K562 (cell line): ENCODE measurements around the gene RAP2C. TPM values are rescaled to one million over a fixed set of nuclear protein-coding genes. Genes with fewer than 3 reads are reported as not detected.

Source experiments
- ATAC-seq: fragments of 200-7000 bp; cut with Tn5 transposase; 3 replicates; pipeline ENCODE4 v1.9.1; 2020; ENCODE audit warnings: moderate library complexity
- BruUV-seq: library from RNA; stranded (reverse); fragments of 400-500 nt; replicated peaks from 2 replicates; lab custom pipeline; 2021; lab: Mats Ljungman, UMichigan
- CTCF ChIA-PET: fragments of 300-600 bp; formaldehyde crosslinking; extraction: SDS; loops from one replicate; lab custom pipeline; 2021; ENCODE audit warnings: low intra/inter-chr PET ratio; lab: Yijun Ruan, JAX
- POLR2A ChIA-PET: fragments of 300-600, 350-650 bp; sonication (Branson Sonifier 250); formaldehyde crosslinking; extraction: SDS; loops from one replicate; lab custom pipeline; 2021; ENCODE audit warnings: antibody characterized with exemption, inconsistent platforms; lab: Yijun Ruan, JAX
- DNase-seq, 4 experiments: peaks; one replicate each; pipeline versions ENCODE4 v3.0.0 to v3.0.0-alpha.2; 2011 to 2018; ENCODE audit warnings: low spot score in 3 of 4, mixed read lengths in 3 of 4; ENCODE audit errors: extremely low read depth in 1 of 4
- FAIRE-seq: peaks from 2 replicates; lab custom pipeline; 2011; peaks lifted over from hg19 to GRCh38; lab: Jason Lieb, UNC
- H2AFZ ChIP-seq: 2 replicates; pipeline ENCODE4 v1.6.0; 2011; ENCODE audit warnings: low read depth, low read length, control low read depth, inconsistent platforms
- H3K27ac ChIP-seq: fragments of 200-600 bp; 3 replicates; pipeline ENCODE4 v1.8.0; 2011; ENCODE audit warnings: low read depth, mild to moderate bottlenecking, control low read depth, inconsistent platforms, low read length, moderate library complexity, mixed read lengths; ENCODE audit errors: extremely low read depth
- H3K27me3 ChIP-seq, 2 experiments: fragments of 300-600 bp in 1 of 2; 2 replicates in 1 of 2; 3 replicates in 1 of 2; pipeline versions ENCODE4 v1.6.0 to v1.8.0; 2011; ENCODE audit warnings: inconsistent platforms in 2 of 2, low read length in 2 of 2, mild to moderate bottlenecking in 1 of 2, mixed read lengths in 1 of 2, moderate library complexity in 1 of 2; ENCODE audit not compliant: control insufficient read depth in 2 of 2, insufficient read depth in 2 of 2
- H3K36me3 ChIP-seq: fragments of 300-600 bp; 3 replicates; pipeline ENCODE4 v1.8.0; 2011; ENCODE audit warnings: mild to moderate bottlenecking, low read length, inconsistent platforms; ENCODE audit not compliant: control insufficient read depth, insufficient read depth
- H3K4me1 ChIP-seq, 2 experiments: fragments of 200-600 bp in 1 of 2; replicated peaks in 1 of 2; 2 replicates in 1 of 2; 3 replicates in 1 of 2; pipeline versions ENCODE4 v1.5.1 to v1.8.0; 2011; ENCODE audit warnings: inconsistent platforms in 2 of 2, low read length in 2 of 2, mild to moderate bottlenecking in 1 of 2, mixed read lengths in 1 of 2, moderate library complexity in 1 of 2; ENCODE audit not compliant: control insufficient read depth in 2 of 2, insufficient read depth in 2 of 2
- H3K4me2 ChIP-seq: 2 replicates; pipeline ENCODE4 v1.6.1; 2011; ENCODE audit warnings: low read length, control low read depth, inconsistent platforms, mixed read lengths; ENCODE audit not compliant: insufficient read depth
- H3K4me3 ChIP-seq: fragments of 200-600 bp; sonication (generic), shearing (Covaris generic); 2 replicates; pipeline ENCODE4 v1.5.1; 2016; ENCODE audit warnings: control low read depth, inconsistent platforms
- H3K79me2 ChIP-seq: fragments of 200-600 bp; 3 replicates; pipeline ENCODE4 v1.8.0; 2011; ENCODE audit warnings: low read length, inconsistent platforms; ENCODE audit not compliant: control insufficient read depth, insufficient read depth
- H3K9ac ChIP-seq, 2 experiments: 2 replicates each; pipeline versions ENCODE4 v1.6.0 to v1.6.1; 2011; ENCODE audit warnings: low read depth in 2 of 2, low read length in 2 of 2, control low read depth in 1 of 2, inconsistent platforms in 1 of 2, mild to moderate bottlenecking in 1 of 2, mixed read lengths in 1 of 2; ENCODE audit not compliant: insufficient read depth in 1 of 2
- H3K9me1 ChIP-seq: one replicate; pipeline ENCODE4 v1.6.0; 2011; ENCODE audit warnings: inconsistent platforms, mild to moderate bottlenecking, low read length, moderate library complexity; ENCODE audit not compliant: control insufficient read depth, insufficient read depth
- H3K9me3 ChIP-seq: replicated peaks from 2 replicates; pipeline ENCODE4 v1.5.1; 2011; ENCODE audit warnings: low read depth, low read length, inconsistent platforms; ENCODE audit not compliant: control insufficient read depth, insufficient read depth
- H4K20me1 ChIP-seq: replicated peaks from 2 replicates; pipeline ENCODE4 v1.6.1; 2011; ENCODE audit warnings: low read length, inconsistent platforms, mixed read lengths; ENCODE audit not compliant: control insufficient read depth, insufficient read depth
- CBX8 ChIP-seq: fragments of 200-600 bp; sonication (generic); IDR thresholded peaks from 2 replicates; pipeline ENCODE4 v1.6.1; 2012; ENCODE audit warnings: borderline replicate concordance, mixed run types, low read depth, mild to moderate bottlenecking, moderate library complexity, mixed read lengths, low read length, control low read depth, inconsistent platforms; ENCODE audit not compliant: poor library complexity, severe bottlenecking; ENCODE audit errors: extremely low read depth
- NEUROD1 ChIP-seq: fragments of 150-350 bp; IDR thresholded peaks from 2 replicates; pipeline ENCODE4 v1.6.1; 2014; ENCODE audit warnings: borderline replicate concordance, low read length, low read depth; ENCODE audit not compliant: partially characterized antibody
- PML ChIP-seq: IDR thresholded peaks from 2 replicates; pipeline ENCODE4 v1.6.1; 2012; ENCODE audit warnings: low read length, inconsistent platforms
- POLR3G ChIP-seq: IDR thresholded peaks from 2 replicates; pipeline ENCODE4 v1.6.1; 2011; ENCODE audit not compliant: insufficient read length, insufficient replicate concordance; ENCODE audit errors: extremely low read depth
- STAG1 ChIP-seq: sonication (generic); formaldehyde crosslinking; IDR thresholded peaks from 2 replicates; pipeline ENCODE4 v1.5.0; 2020; ENCODE audit warnings: missing genetic modification reagents, borderline replicate concordance
- TAL1 ChIP-seq: fragments of 450-650 bp; IDR thresholded peaks from 2 replicates; pipeline ENCODE4 v1.6.1; 2016; ENCODE audit warnings: mild to moderate bottlenecking
- ZKSCAN1 ChIP-seq: fragments of 150-350 bp; IDR thresholded peaks from 2 replicates; pipeline ENCODE4 v1.6.1; 2016; ENCODE audit warnings: low read depth, low read length
- ZNF24 ChIP-seq: fragments of 450-650 bp; IDR thresholded peaks from 2 replicates; pipeline ENCODE4 v1.6.1; 2016
- ZNF445 ChIP-seq: fragments of 250-450 bp; sonication (Bioruptor Pico); IDR thresholded peaks from 2 replicates; pipeline ENCODE4 v1.4.0; 2020; ENCODE audit warnings: low read depth, mild to moderate bottlenecking, moderate library complexity
- WGBS: fragments of 100-300 bp; shearing (Covaris generic); methylation state at CpG from one replicate; pipeline ENCODE4 v1.1.6; 2016; ENCODE audit warnings: low coverage, mixed read lengths; ENCODE audit not compliant: insufficient coverage; ENCODE audit errors: missing lambda C conversion rate; 5-methylcytosine and 5-hydroxymethylcytosine counted together
- in situ Hi-C: fragments of 300-500 bp; cut with MboI; formaldehyde crosslinking; loops from 4 replicates; pipeline ENCODE4 v1.15.0; 2018; ENCODE audit warnings: inconsistent platforms, mixed read lengths
- intact Hi-C: fragments of 100-400 bp; cut with micrococcal nuclease; formaldehyde crosslinking; loops from 2 replicates; pipeline ENCODE4 v1.14.2; 2022
- polyA plus RNA-seq, 8 experiments: library from polyadenylated mRNA; depleted of rRNA in 4 of 8; stranded (reverse) in 5 of 8; unstranded in 3 of 8; fragments of >200 nt; fragmentation: Nextera tagmentation in 2 of 8; fragmentation: Illumina TruSeq in 1 of 8; extraction: Ambion mirVana in 2 of 8; extraction: Trizol in 1 of 8; gene quantifications; 2 replicates each; pipeline versions ENCODE4 v1.2.1 to v1.2.3, GENCODE V29; 2011 to 2014; ENCODE audit warnings: inconsistent platforms in 1 of 8, missing spikeins in 1 of 8
- total RNA-seq, 7 experiments: library from RNA; depleted of rRNA in 6 of 7; stranded (reverse); fragments of >200 nt in 6 of 7; fragmentation: Illumina TruSeq in 2 of 7; extraction: Trizol in 2 of 7; gene quantifications; 2 replicates each; pipeline versions ENCODE4 v1.2.1 to v1.2.3, GENCODE V29; 2011 to 2021; ENCODE audit warnings: low replicate concordance in 1 of 7

Gene RAP2C
- total and polyA plus RNA-seq, 9 of the 15 experiments (the other 6 are each of a cell fraction or from before 2014, with no cell fraction given): 7.8 to 28.6 (median 18.6) TPM

DNA sequence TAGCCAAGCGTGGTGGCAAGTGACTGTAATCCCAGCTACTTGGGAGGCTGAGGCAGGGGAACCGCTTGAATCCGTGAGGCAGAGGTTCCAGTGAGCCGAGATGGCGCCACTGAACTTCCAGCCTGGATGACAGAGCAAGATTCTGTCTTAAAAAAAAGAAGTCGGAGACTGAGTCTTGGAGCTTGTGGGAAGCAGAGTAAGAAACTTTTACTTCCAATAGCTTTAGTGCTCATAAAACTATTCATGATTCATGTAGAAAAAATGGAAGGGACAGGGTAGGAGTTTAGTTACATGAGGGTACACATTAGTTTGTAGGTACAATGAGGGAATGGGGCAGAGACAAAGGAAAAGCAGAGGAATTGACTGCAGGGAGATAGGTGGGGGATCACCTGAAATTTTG is 19.3 kb downstream of the RAP2C start:
- in situ Hi-C loops: no loop called here
- peaks cover 7% of the 10 kb centered on the region; the same call in 1 of the 3 replicates for H3K36me3 ChIP-seq
- no peaks in the 10 kb centered on the region for H4K20me1 ChIP-seq
- no peak overlapping the region for H2AFZ ChIP-seq
- no TSS peak for BruUV-seq
- CTCF ChIA-PET: interaction anchor here (0.6 kb wide), 1 partner anchor 112 kb away, joined by 4 read pairs; no protein-coding TSS in a partner anchor
- no peak for TF ChIP-seq ZKSCAN1
- no peak for TF ChIP-seq TAL1
- TF ChIP-seq NEUROD1: no peak
- no peak for TF ChIP-seq PML
- TF ChIP-seq ZNF445 (CRISPR knock-in tag): no peak
- TF ChIP-seq CBX8: no peak
- TF ChIP-seq STAG1 (CRISPR knock-in tag): no peak
- TF ChIP-seq POLR3G: no peak
- TF ChIP-seq ZNF24: no peak
- TF ChIP-seq, all 486 proteins: peak for 0
- DNase-seq (no peak), ATAC-seq (no peak), FAIRE-seq (no peak)
- Histone ChIP-seq H3K79me2 (no peaks in the 10 kb centered on the region), H3K4me1 (no peaks in the 10 kb centered on the region), H3K4me3 (no peak overlapping the region), H3K9ac (no peak overlapping the region), H3K27me3 (no peaks in the 10 kb centered on the region), H3K4me2 (no peak overlapping the region), H3K27ac (no peak overlapping the region), H3K9me1 (no peaks in the 10 kb centered on the region), H3K9me3 (no peaks in the 10 kb centered on the region)
- intact Hi-C loops: no loop called here
- POLR2A ChIA-PET: interaction anchor here (0.6 to 1.2 kb wide), 2 partner anchors 9 to 243 kb away, joined by 3 read pairs; no protein-coding TSS in a partner anchor
- 40% methylated on average over 6 of the region's 6 CpGs for WGBS
